A673 (cell line): Measurements from ENCODE around the gene ZDHHC4. TPM values are rescaled to one million over a fixed set of nuclear protein-coding genes. Genes with fewer than 3 reads are reported as not detected.

Experiments used
- BruUV-seq: library from RNA; stranded (reverse); fragments of 400-500 nt; replicated peaks from 2 replicates; lab custom pipeline; 2021; lab: Mats Ljungman, UMichigan
- CTCF ChIA-PET: fragments of 300-600 bp; sonication (Branson Sonifier 250); formaldehyde crosslinking; loops from one replicate; lab custom pipeline; 2022; ENCODE audit warnings: antibody characterized with exemption; lab: Charles Lee
- POLR2A ChIA-PET: fragments of 300-600 bp; sonication (Branson Sonifier 250); formaldehyde crosslinking; loops from one replicate; lab custom pipeline; 2022; ENCODE audit warnings: antibody characterized with exemption; ENCODE audit not compliant: low non-redundant PET; lab: Charles Lee
- DNase-seq: peaks from one replicate; pipeline ENCODE4 v3.0.0-alpha.2; 2015; ENCODE audit warnings: low spot score
- H3K27ac ChIP-seq: fragments of 200-600 bp; sonication (generic); 2 replicates; pipeline ENCODE4 v1.5.1; 2016; ENCODE audit warnings: mixed run types, low read depth, mild to moderate bottlenecking, mixed read lengths, antibody characterized with exemption, low read length; ENCODE audit not compliant: poor library complexity, severe bottlenecking
- H3K27me3 ChIP-seq: fragments of 200-600 bp; sonication (generic); replicated peaks from 2 replicates; pipeline ENCODE4 v1.6.1; 2017; ENCODE audit warnings: mixed run types, low read depth, mild to moderate bottlenecking, mixed read lengths, antibody characterized with exemption, low read length; ENCODE audit not compliant: insufficient read depth, poor library complexity
- H3K36me3 ChIP-seq: fragments of 200-600 bp; sonication (generic); 2 replicates; pipeline ENCODE4 v1.6.1; 2016; ENCODE audit warnings: mixed run types, mild to moderate bottlenecking, mixed read lengths, antibody characterized with exemption, low read length; ENCODE audit not compliant: insufficient read depth, poor library complexity, severe bottlenecking
- H3K4me1 ChIP-seq: fragments of 200-600 bp; sonication (generic); 2 replicates; pipeline ENCODE4 v1.6.1; 2017; ENCODE audit warnings: mixed run types, mild to moderate bottlenecking, mixed read lengths, antibody characterized with exemption, low read length; ENCODE audit not compliant: insufficient read depth, poor library complexity, severe bottlenecking
- H3K4me3 ChIP-seq: fragments of 200-600 bp; sonication (generic); 2 replicates; pipeline ENCODE4 v1.5.1; 2016; ENCODE audit warnings: low read depth, mixed run types, mild to moderate bottlenecking, mixed read lengths, low read length; ENCODE audit not compliant: poor library complexity, severe bottlenecking
- H3K9me3 ChIP-seq: fragments of 200-600 bp; sonication (generic); 2 replicates; pipeline ENCODE4 v1.6.1; 2016; ENCODE audit warnings: mixed run types, low read depth, mild to moderate bottlenecking, mixed read lengths, antibody characterized with exemption, low read length; ENCODE audit not compliant: poor library complexity, severe bottlenecking
- CTCF ChIP-seq: fragments of 300-800, 200-600 bp; sonication (generic); conservative IDR thresholded peaks from 2 replicates; pipeline ENCODE4 v1.5.1; 2017; ENCODE audit warnings: low read depth, mild to moderate bottlenecking, antibody characterized with exemption, low read length, moderate library complexity, mixed read lengths
- EZH2 ChIP-seq: fragments of 200-600 bp; sonication (generic); IDR thresholded peaks from 2 replicates; pipeline ENCODE4 v1.6.1; 2017; ENCODE audit warnings: borderline replicate concordance, low read depth, mild to moderate bottlenecking, mixed read lengths, antibody characterized with exemption, low read length; ENCODE audit not compliant: poor library complexity, severe bottlenecking
- intact Hi-C: fragments of 100-400 bp; cut with micrococcal nuclease; formaldehyde crosslinking; loops from one replicate; pipeline ENCODE4 v1.10.0; 2022; ENCODE audit not compliant: unreplicated experiment
- total RNA-seq: library from RNA; stranded (reverse); gene quantifications from 2 replicates; pipeline ENCODE4 v1.2.3, GENCODE V29; 2021

The ZDHHC4 gene
- total RNA-seq, 1 experiment from 2014 or later, result 72.4 TPM

GRCh38 chr7:6545398-6546126 lies 31.7 kb upstream of the ZDHHC4 start:
- H3K9me3 ChIP-seq, result no peaks in the 10 kb centered on the region
- BruUV-seq, result no TSS peak
- ChIA-PET CTCF (no interaction called here), POLR2A (no interaction called here)
- no peak overlapping the region for H3K27ac ChIP-seq
- H3K4me3 ChIP-seq, result no peak overlapping the region
- TF ChIP-seq CTCF, result no peak
- no peak for TF ChIP-seq EZH2
- no peaks in the 10 kb centered on the region for H3K36me3 ChIP-seq
- DNase-seq, result no peak
- intact Hi-C loops, result no loop called here
- no peaks in the 10 kb centered on the region for H3K27me3 ChIP-seq
- no peaks in the 10 kb centered on the region for H3K4me1 ChIP-seq

GRCh38 chr7:6546498-6547251 lies 30.6 kb upstream of the ZDHHC4 start:
- H3K4me3 ChIP-seq, result no peak overlapping the region

GRCh38 chr7:6547400-6547799 lies 29.9 kb upstream of the ZDHHC4 start:
- CTCF ChIA-PET, result no interaction called here

More at GRCh38 chr7:6546498-6547251, 30.6 kb upstream of the ZDHHC4 start:
- H3K4me1 ChIP-seq, result no peaks in the 10 kb centered on the region
- H3K27ac ChIP-seq, result no peak overlapping the region
- no peaks in the 10 kb centered on the region for H3K36me3 ChIP-seq
- CTCF ChIA-PET, result no interaction called here
- TF ChIP-seq EZH2 (no peak), CTCF (no peak)
- POLR2A ChIA-PET, result interaction anchor here (0.6 kb wide), 1 partner anchor 75 kb away, joined by 3 read pairs; no protein-coding TSS in a partner anchor
- no peak for DNase-seq
- intact Hi-C loops, result no loop called here
- no TSS peak for BruUV-seq
- H3K9me3 ChIP-seq, result no peaks in the 10 kb centered on the region
- no peaks in the 10 kb centered on the region for H3K27me3 ChIP-seq

More at GRCh38 chr7:6547400-6547799, 29.9 kb upstream of the ZDHHC4 start:
- BruUV-seq, result no TSS peak
- Histone ChIP-seq H3K9me3 (no peaks in the 10 kb centered on the region), H3K27ac (no peak overlapping the region), H3K27me3 (no peaks in the 10 kb centered on the region), H3K4me3 (no peak overlapping the region), H3K4me1 (no peaks in the 10 kb centered on the region), H3K36me3 (no peaks in the 10 kb centered on the region)
- POLR2A ChIA-PET, result no interaction called here
- intact Hi-C loops, result no loop called here
- no peak for DNase-seq
- no peak for TF ChIP-seq CTCF
- no peak for TF ChIP-seq EZH2
